ENCODE measurements around the gene ADAM30. TPM values are rescaled to one million over a fixed set of nuclear protein-coding genes. Genes with fewer than 3 reads are reported as not detected.
"Not testable (repeated sequence)": the region's sequence is repeated elsewhere in the genome, so short reads cannot be mapped to it uniquely, and the experiment has no call there.

The ADAM30 gene
- total RNA-seq, 1 donor from 2014 or later = not detected

GRCh38 chr1:119874186-119874585, 22.1 kb downstream of the ADAM30 start:
- no peak for DNase-seq (ENCODE audit: low spot score)

GRCh38 chr1:119873135-119874015, 22.9 kb downstream of the ADAM30 start:
- DNase-seq (ENCODE audit: low spot score) = no peak

GRCh38 chr1:119871881-119872280, 24.4 kb downstream of the ADAM30 start:
- DNase-seq (ENCODE audit: low spot score) = no peak

GRCh38 chr1:119870917-119871596, 25.3 kb downstream of the ADAM30 start:
- peak; percentile 65 for DNase-seq (ENCODE audit: low spot score)

GRCh38 chr1:119869995-119870394, 26.3 kb downstream of the ADAM30 start:
- no peak for DNase-seq (ENCODE audit: low spot score)

- DNase-seq (ENCODE audit: low spot score) = no peak
Observed at GRCh38 chr1:119868176-119868575, 28.1 kb downstream of the ADAM30 start.

GRCh38 chr1:119866451-119866850, 29.9 kb downstream of the ADAM30 start:
- DNase-seq (ENCODE audit: low spot score) = no peak

- no peak for DNase-seq (ENCODE audit: low spot score)
Observed at GRCh38 chr1:119865627-119866026, 30.7 kb downstream of the ADAM30 start.

- DNase-seq (ENCODE audit: low spot score) = no peak
Observed at GRCh38 chr1:119862276-119862675, 34.0 kb downstream of the ADAM30 start.

GRCh38 chr1:119861547-119861946, 34.8 kb downstream of the ADAM30 start:
- DNase-seq (ENCODE audit: low spot score) = no peak

- DNase-seq (ENCODE audit: low spot score) = no peak
Observed at GRCh38 chr1:119859647-119860046, 36.7 kb downstream of the ADAM30 start.

GRCh38 chr1:119858556-119859214, 37.6 kb downstream of the ADAM30 start:
- DNase-seq (ENCODE audit: low spot score) = not testable (repeated sequence)

- no peak for DNase-seq (ENCODE audit: low spot score)
Observed at GRCh38 chr1:119858126-119858525, 38.2 kb downstream of the ADAM30 start.

GRCh38 chr1:119853155-119853554, 43.2 kb downstream of the ADAM30 start:
- no peak for DNase-seq (ENCODE audit: low spot score)

GRCh38 chr1:119844206-119844605, 52.1 kb downstream of the ADAM30 start:
- DNase-seq (ENCODE audit: low spot score) = not testable (repeated sequence)

Other genes with a start within 250 kb of the ADAM30 start
- gene ZNF697, start 248.2 kb downstream of the ADAM30 start, total RNA-seq = 4.6 TPM
- gene PHGDH, start 184.6 kb downstream of the ADAM30 start, total RNA-seq = 195 TPM
- 305 TPM for gene HMGCS2, start 127.6 kb downstream of the ADAM30 start, total RNA-seq
- gene REG4, start 85.1 kb downstream of the ADAM30 start, total RNA-seq = not detected
- 100 TPM for gene NOTCH2, start 173.1 kb upstream of the ADAM30 start, total RNA-seq

Measured in ureter (tissue), 1 donor.